HG03066 (cell line): Measurements from ENCODE around the gene ING1.
"Not testable (repeated sequence)": the region's sequence is repeated elsewhere in the genome, so short reads cannot be mapped to it uniquely, and the experiment has no call there.

Experiments used
- ATAC-seq: cut with Tn5 transposase; IDR thresholded peaks from one replicate; pipeline ENCODE4 v1.9.1; 2021; ENCODE audit warnings: low read depth; ENCODE audit not compliant: unreplicated experiment

Gene ING1

DNA sequence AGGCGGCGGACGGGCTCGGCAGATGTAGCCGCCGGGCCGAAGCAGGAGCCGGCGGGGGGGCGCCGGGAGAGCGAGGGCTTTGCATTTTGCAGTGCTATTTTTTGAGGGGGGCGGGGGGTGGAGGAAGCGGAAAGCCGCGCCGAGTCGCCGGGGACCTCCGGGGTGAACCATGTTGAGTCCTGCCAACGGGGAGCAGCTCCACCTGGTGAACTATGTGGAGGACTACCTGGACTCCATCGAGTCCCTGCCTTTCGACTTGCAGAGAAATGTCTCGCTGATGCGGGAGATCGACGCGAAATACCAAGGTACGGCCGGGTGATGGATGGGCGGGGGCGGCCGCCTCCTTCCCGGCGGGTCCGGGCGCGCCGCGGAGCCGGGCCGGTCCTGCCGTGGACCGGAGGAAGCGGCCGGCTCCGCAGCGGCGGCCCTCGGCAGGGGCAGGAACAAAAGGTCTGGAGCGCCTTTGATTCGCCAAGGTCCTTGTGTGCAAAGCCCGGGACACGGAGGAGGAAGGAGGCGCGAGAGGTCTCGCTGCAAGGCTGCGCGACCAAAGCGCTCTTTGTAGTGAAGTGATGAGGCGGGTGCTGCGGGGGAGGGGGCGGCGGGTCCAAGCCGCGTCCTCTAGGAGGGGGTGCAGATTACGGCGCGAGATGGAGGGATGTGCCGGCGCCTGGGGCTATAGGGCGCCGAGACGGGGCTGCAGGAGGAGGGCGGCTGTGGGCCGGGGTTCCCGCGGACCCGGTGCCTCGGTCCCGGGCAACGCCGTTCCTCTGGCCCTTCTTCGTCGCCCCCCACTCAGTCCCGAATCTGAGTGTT lies 689 bp downstream of the ING1 start:
- ATAC-seq: no peak

DNA sequence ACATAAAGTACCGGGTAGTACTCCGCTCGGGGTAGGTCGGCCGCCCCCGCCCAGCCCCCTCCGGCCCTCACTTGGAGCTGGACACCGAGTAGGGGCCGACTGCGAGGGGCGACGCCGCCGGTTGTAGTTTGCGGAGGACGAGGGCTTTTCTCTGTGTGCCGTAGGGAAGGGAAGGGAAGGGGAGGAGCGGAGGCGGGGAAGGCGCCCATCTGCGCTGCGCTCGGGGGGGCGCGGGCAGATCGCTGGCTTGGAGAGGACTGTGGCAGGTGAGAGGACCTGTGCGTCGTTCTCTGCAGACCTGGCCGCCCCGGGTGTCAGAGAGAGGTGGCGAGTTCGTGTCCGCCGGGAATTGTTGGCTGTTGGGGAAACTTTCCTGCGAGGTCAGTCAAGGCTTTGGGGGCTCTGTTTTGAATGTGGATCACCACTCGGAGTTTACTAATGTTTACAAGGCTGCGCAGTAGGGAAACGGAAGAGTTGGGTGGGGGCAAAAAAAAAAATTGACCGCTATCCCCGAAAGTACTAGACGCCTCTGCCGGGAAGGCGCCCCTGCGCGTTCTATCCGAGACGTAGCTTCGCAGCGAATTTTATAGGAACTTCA lies 1.4 kb downstream of the ING1 start:
- ATAC-seq: no peak

DNA sequence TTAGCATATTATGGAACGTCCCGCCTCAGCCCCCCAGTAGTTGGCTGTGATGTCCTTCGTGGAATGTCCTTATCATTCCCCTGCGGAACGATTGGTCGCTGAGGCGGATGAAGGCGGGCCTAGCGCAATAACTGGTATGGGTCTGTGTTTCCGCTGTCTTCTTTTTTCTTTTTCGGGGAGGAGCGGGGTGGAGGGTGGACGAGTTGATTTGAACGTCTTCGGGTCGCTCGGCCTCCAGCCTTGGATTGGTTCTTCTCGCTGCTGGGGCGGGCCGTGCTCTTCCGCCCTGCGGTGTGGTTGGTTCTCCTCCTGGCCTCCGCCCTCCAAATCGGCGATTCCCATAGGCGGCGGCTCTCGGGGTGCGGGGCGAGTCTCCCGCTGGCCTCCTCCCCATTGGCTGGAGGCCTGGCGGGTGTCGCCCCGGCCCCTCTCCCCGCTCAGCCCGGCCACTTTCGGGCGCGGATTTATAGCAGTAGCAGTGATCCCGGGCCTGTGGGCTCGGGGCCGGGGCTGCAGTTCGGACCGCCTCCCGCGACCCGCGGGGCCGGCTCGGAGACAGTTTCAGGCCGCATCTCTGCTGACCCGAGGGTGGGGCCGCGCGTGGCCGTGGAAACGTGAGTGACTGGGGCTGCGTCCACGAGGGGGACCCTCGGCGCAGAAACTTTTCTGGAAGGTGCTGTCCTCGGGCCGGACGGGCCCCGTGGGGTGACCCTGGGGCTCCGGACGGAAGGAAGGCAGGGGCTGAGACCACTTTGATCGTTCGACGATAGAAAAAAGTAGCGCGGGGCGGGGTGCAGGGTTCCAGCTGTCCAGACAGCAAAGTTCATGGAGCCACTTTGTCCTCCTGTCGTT lies 2.1 kb downstream of the ING1 start:
- ATAC-seq: peak; percentile 46

DNA sequence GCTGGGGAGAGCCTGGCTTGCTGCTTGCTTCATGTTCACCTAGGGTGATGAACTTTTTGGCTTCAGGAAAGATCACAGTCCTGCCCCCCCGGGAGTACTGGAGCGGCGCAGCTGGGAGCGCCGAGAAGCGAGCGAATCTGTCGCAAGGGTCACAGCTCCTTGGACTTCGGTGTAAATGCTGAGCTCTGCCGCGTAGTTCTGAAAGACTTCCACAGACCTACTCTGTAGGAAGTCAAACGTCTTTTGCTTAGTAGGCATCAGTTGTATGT lies 2.7 kb downstream of the ING1 start:
- ATAC-seq: no peak

DNA sequence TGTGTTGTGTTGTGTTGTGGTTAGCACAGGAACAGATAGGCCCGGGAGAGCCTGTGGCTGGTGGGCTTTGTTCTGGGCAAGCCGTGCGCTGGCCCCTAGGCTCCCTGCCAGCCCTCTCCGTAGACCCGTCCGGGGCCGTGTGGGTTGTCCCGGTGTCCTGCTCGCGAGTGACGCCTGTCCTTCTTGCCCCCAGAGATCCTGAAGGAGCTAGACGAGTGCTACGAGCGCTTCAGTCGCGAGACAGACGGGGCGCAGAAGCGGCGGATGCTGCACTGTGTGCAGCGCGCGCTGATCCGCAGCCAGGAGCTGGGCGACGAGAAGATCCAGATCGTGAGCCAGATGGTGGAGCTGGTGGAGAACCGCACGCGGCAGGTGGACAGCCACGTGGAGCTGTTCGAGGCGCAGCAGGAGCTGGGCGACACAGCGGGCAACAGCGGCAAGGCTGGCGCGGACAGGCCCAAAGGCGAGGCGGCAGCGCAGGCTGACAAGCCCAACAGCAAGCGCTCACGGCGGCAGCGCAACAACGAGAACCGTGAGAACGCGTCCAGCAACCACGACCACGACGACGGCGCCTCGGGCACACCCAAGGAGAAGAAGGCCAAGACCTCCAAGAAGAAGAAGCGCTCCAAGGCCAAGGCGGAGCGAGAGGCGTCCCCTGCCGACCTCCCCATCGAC lies 5.7 kb downstream of the ING1 start:
- ATAC-seq: no peak

DNA sequence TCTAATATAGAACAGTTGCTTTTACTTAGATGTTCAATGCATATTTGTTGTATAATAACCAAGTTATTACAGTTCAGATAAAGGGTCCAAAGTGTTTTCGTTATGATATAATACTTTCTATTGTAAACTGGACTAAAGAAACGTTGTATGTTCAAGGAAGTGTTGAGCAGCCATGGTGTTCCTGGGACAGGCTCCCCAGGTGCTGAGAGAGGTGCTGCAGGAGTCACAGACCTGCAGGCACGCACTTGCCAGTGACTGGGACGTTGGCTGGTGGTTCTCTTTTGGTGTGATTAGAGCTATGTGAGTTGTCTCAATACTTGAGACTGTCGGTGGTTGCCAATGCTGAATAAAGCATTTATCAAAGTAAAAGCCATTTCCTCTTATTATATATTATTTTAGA lies 9.5 kb downstream of the ING1 start:
- ATAC-seq: no peak

DNA sequence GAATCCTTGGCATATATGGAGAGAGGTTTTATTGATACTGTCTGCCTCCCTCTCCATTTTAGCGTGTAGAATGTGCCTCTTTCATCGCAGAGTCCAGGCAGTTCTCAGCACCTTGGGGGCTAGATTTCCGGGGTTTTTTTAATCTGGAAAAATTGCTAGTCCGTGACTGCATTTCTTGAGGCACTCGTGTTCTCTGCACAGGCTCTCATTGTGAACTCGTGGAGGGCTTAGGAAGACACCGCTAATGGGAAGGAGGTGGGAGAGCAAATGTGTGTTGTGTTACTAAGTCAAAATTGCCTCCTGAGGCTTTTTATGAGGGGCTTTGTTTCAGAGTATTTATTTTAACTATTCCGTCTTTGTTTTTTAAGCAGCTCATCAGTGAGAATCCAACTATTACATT lies 10.1 kb downstream of the ING1 start:
- ATAC-seq: no peak

DNA sequence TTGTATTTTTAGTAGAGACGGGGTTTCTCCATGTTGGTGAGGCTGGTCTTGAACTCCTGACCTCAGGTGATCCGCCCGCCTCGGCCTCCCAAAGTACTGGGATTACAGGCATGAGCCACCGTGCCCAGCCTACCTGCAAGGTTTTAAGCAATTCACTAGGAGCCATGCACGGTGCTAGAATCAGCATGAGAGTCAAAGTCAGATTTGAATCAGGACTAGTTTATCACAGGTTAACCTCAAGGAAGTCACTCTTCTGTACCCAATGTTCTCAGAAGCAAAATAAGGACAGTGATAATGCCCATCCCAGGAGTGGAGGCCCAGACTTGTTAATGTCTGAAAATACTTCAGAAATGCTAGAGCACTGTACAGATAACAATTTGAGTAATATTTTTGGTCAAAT lies 12.7 kb downstream of the ING1 start:
- not testable (repeated sequence) for ATAC-seq

DNA sequence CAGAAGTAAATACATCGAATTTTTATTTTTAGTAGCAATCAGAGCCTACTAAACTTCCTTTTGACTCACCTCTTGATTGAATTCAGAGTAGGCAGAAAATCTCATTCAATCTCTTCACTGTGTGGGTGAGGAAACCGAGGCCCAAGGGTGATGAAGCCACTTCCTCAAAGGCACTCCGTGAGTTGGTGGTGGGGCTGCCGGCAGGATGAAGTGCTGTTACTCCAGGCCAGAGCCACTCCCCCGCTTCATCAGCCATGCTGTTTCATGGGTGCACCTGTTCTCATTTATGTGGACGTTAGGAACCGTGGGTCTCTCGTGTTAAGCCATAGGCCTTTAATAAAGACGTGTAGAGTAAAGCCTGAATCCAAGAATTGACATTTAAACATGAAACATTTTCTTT lies 13.2 kb downstream of the ING1 start:
- no peak for ATAC-seq

DNA sequence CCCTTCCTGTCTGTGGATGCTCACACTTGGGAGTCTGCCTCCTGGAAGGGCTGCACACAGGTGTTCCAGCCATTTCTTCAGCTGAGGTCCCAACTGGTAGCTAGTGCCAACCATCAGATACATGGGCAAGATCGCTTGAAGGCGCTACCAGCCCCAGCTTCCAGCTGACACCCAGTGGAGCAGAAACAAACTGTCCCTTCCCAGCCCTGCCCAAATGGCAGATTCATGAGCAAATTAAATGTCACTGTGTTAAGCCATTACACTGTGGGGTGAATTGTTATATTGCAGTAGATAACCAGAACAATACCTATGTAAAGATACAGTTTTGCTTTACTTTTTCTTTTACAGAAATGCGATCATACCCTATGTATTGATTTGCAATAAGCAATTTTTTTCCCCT lies 17.6 kb downstream of the ING1 start:
- ATAC-seq: no peak

DNA sequence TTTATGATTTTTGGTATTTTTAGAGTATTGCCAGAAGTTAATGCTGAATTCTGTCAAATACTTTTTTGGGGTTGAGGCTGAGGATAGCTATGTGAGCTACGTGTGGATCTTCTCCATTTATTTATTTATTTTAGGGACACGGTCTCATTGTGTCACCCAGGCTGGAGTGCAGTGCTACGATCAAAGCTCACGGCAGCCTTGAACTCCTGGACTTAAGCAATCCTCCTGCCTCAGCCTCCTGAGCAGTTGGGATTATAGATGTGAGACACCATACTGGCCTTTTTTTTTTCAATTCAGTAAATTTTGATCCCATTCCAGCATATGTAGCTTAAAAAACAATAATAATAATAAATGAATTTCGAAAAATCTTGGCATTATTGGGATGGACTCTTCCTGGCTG lies 21.1 kb downstream of the ING1 start:
- no peak for ATAC-seq

DNA sequence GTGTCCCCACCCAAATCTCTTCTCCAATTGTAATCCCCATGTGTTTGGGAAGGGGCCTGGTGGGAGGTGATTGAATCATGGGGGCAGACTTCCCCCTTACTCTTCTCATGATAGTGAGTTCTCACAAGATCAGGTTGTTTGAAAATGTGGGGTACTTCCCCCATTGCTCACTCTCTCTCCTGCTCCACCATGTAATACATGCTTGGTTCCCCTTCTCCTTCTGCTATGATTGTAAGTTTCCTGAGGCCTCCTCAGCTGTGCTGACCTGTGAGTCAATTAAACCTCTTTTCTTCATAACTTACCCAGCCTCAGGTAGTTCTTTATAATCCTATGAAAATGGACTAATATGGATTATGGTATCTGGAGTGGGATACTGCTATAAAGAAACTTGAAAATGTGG lies 24.1 kb downstream of the ING1 start:
- ATAC-seq: no peak

DNA sequence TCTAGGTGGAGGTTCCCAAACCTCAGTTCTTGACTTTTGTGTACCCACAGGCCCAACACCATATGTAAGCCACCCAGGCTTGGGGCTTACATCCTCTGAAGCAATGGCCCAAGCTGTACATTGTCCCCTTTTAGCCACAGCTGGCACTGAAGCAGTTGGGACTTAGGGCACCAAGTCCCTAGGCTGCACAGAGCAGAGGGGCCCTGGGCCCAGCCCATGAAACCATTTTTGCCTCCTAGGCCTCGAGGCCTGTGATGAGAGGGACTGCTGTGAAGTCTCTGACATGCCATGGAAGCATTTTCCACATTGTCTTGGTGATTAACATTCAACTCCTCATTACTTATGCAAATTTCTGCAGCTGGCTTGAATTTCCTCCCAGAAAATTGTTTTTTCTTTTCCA lies 30.2 kb downstream of the ING1 start:
- no peak for ATAC-seq

DNA sequence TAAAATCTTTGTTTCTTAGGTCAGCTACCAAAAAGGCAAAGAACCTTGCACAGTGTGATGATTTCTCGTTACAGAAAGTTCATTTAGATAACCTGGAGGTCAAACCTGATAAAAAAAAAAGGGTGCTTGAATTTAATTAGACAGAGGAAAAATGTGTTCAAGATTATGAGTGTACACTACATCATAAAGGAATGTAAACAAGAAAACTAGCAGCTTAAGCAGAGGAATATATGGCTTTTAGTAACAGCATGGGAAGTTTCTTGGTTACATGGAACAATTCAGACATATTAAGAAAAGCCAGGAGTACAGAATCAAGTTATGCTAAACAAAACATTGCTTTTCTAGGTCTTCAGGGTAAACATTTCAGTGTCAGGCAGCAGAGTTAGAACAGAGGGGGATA lies 32.9 kb downstream of the ING1 start:
- ATAC-seq: no peak

DNA sequence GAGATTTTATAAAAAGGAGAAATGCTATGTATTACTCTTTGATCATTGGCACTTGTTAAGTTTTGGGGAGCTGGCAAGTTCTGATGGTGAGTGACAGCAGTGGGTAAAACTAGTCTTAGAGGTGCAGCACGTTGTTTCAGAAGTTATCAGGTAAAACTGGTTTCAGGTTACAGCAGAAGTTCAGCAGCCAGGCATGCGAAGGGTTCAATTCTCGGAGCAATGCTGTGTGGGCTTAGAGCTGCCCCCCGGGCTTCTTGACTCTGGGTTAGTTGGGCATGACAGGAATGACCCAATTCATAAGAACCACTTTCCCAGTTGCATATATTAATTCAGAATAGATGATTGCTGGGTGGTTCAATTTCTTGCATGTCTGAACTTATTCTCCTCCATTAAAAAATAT lies 34.8 kb downstream of the ING1 start:
- no peak for ATAC-seq

DNA sequence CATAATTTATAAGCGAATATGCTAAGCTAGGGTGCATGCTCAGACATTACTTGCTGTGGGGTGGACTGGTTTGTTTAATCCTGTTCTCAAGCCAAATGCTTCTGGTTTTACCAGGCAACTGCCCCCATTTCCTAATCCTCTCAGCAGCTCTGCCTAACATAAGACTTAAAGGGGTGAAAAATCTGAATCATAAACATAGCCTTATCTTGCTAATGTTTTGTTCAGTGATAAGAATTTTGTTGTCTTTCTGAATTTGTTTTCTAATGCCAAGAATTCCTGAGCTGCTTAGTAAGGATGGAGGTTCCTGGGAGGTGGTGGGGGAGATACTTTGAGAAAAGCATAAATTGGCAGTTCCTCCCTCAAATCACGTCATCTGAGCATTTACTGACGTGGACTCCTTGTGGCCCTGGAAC lies 42.7 kb downstream of the ING1 start:
- no peak for ATAC-seq

DNA sequence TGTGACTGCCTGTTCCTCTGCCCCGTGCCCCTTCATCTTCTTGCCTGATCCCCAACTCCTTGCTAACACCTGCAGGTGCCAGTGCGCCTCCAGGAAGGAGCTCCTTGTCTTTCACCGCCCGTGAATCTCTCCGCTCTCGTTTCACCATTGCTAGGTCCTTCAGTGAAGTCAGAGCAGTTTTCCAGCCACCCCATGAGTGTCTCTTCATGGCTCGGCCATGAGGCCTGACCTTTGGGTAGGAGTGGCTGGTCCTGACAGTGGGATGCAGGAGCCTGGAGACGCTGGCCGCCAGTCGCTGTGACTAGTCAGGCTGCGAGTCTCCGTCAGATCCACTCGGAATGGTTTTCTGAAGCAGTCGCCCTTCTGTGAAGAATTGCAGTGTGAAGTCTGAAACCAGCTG lies 43.8 kb downstream of the ING1 start:
- ATAC-seq: no peak

DNA sequence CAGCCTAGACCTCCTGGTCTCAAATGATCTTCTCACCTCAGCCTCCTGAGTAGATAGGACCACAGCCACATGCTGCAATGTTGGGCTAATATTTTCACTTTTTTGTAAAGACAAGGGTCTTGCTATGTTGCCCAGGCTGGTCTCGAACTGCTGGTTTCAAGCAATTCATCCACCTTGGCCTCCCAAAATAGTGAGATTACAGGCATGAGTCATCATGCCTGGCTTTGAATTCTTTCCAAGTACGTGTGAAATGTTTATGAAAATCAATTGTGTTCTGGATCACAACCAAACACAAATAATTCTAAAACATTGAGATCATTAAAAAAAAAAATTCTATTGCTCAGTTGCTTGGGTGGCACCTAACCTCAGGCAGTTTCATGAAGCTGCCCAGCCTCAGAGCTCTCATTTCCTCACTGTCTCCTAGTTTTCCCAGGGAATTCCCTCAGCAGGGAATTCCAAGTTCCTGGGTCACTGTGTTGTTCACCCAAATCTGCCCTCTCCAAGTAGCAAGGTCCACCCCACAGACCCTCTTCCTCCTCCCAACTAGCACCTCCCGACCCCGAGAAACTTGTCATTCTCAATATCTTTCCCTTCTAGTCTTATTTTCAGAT lies 44.8 kb downstream of the ING1 start:
- no peak for ATAC-seq

DNA sequence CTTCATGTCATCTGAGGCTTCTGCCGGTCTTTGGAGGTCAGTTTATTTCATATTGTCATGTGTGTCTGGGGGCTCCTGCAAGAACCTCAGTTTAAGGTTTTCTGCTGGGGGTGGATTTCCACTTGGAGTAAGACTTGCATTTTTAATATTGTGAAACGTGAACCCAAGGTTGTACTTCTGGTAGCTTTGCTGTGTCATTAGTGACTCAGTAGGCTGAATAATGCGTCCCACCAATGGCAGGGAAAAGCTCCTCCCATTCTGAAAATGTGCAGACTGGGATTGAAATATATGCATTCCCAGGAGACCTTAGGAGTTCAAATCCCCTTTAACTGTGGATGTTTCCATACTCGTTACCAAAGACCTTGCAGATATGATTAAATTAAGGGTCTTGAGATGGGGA lies 46.2 kb downstream of the ING1 start:
- no peak for ATAC-seq

DNA sequence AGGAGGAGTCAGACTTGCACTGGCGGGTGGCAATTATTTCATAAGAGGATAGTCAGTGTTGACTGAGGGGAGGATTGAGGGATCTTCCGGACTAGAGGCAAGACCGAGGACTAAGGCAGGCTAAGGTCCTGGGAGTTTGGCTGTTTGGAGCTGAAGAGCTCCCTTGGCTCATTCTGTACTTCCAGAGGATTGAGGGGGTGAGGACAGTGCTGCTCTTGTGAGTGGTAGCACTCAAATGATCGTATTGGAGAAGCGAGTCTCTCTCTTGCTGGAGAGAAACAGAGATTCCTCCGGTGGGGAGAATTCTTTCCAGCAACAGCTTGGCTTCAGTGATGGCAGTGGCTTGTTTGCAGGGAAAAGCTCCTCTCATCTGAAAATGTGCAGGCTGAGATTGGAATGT lies 47.1 kb downstream of the ING1 start:
- no peak for ATAC-seq
